Fibroblast of the aortic adventitia (primary cell): ENCODE results near the gene FLYWCH2. TPM values are rescaled to one million over a fixed set of nuclear protein-coding genes. Genes with fewer than 3 reads are reported as not detected.
A peak's percentile ranks its signal among the peaks of the same experiment; 100 is the strongest.
"Not testable (repeated sequence)": the region's sequence is repeated elsewhere in the genome, so short reads cannot be mapped to it uniquely, and the experiment has no call there.

Experiments used
- DNase-seq: peaks from one replicate; pipeline ENCODE4 v3.0.0-alpha.2; 2010; ENCODE audit warnings: low read depth
- H3K4me3 ChIP-seq: 2 replicates; pipeline ENCODE4 v1.5.1; 2011; ENCODE audit warnings: low read depth, mild to moderate bottlenecking, control low read depth, low read length, moderate library complexity
- CTCF ChIP-seq: IDR thresholded peaks from 2 replicates; pipeline ENCODE4 v1.5.1; 2011; ENCODE audit warnings: mild to moderate bottlenecking, low read length, control low read depth, inconsistent platforms; ENCODE audit not compliant: insufficient read depth
- total RNA-seq: library from RNA; depleted of rRNA; stranded (reverse); fragments of >200 nt; gene quantifications from 2 replicates; pipeline ENCODE4 v1.2.3, GENCODE V29; 2012; ENCODE audit warnings: low replicate concordance

Gene FLYWCH2
- total RNA-seq, 1 donor, result 48.9 TPM

- no peak overlapping the region for H3K4me3 ChIP-seq
- peak; percentile 90 for DNase-seq
- TF ChIP-seq CTCF, result peak; percentile 89
These were observed 44.1 kb downstream of the FLYWCH2 start for GRCh38 chr16:2927010-2927646.

- not testable (repeated sequence) for H3K4me3 ChIP-seq, DNase-seq
These were observed 45.1 kb downstream of the FLYWCH2 start for GRCh38 chr16:2928151-2928550.

GRCh38 chr16:2928796-2929195 is 45.8 kb downstream of the FLYWCH2 start:
- H3K4me3 ChIP-seq, result no peak overlapping the region
- no peak for TF ChIP-seq CTCF
- no peak for DNase-seq

- no peak overlapping the region for H3K4me3 ChIP-seq
- no peak for TF ChIP-seq CTCF
- no peak for DNase-seq
These were observed 46.7 kb downstream of the FLYWCH2 start for GRCh38 chr16:2929693-2930092.

- no peak for DNase-seq
- TF ChIP-seq CTCF, result no peak
- no peak overlapping the region for H3K4me3 ChIP-seq
These were observed 47.2 kb downstream of the FLYWCH2 start for GRCh38 chr16:2930236-2930635.

GRCh38 chr16:2931231-2931914 is 48.4 kb downstream of the FLYWCH2 start:
- not testable (repeated sequence) for DNase-seq, H3K4me3 ChIP-seq

GRCh38 chr16:2933136-2933535 is 50.1 kb downstream of the FLYWCH2 start:
- no peak overlapping the region for H3K4me3 ChIP-seq
- no peak for TF ChIP-seq CTCF
- no peak for DNase-seq

- no peak for DNase-seq
- TF ChIP-seq CTCF, result no peak
- H3K4me3 ChIP-seq, result no peak overlapping the region
These were observed 50.7 kb downstream of the FLYWCH2 start for GRCh38 chr16:2933701-2934100.
